SU-DHL-6 (cell line): ENCODE data around the gene LRRN3.

Source experiments
- H2AFZ ChIP-seq: fragments of 200-600 bp; sonication (generic); 2 replicates; pipeline ENCODE4 v1.6.1; 2014; ENCODE audit warnings: low read depth, mild to moderate bottlenecking, moderate library complexity, mixed read lengths, antibody characterized with exemption, low read length; ENCODE audit not compliant: severe bottlenecking
- H3F3A ChIP-seq: fragments of 200-600 bp; shearing (Covaris generic); 2 replicates; pipeline ENCODE4 v1.6.0; 2016; ENCODE audit warnings: antibody characterized with exemption, mild to moderate bottlenecking; ENCODE audit not compliant: insufficient read depth
- H3K27ac ChIP-seq: fragments of 200-600 bp; sonication (generic); 2 replicates; pipeline ENCODE4 v1.5.1; 2016; ENCODE audit warnings: low read depth, mild to moderate bottlenecking, low read length, moderate library complexity, mixed read lengths
- H3K27me3 ChIP-seq: fragments of 200-600 bp; sonication (generic), shearing (Covaris generic); 2 replicates; pipeline ENCODE4 v1.6.0; 2014; ENCODE audit warnings: mild to moderate bottlenecking, low read length
- H3K36me3 ChIP-seq: fragments of 200-600 bp; sonication (generic); 2 replicates; pipeline ENCODE4 v1.6.1; 2014; ENCODE audit warnings: mild to moderate bottlenecking, low read length, mixed read lengths
- H3K4me2 ChIP-seq: fragments of 300-600, 200-600 bp; shearing (Covaris generic), sonication (generic); 2 replicates; pipeline ENCODE4 v1.6.0; 2014; ENCODE audit warnings: low read length, low read depth, mild to moderate bottlenecking; ENCODE audit not compliant: poor library complexity, severe bottlenecking
- H3K4me3 ChIP-seq: fragments of 200-600 bp; sonication (generic); 2 replicates; pipeline ENCODE4 v1.5.1; 2014; ENCODE audit warnings: antibody characterized with exemption, low read length, mild to moderate bottlenecking, mixed read lengths; ENCODE audit not compliant: insufficient read depth, poor library complexity, severe bottlenecking
- H3K79me2 ChIP-seq: fragments of 200-600 bp; sonication (generic); 2 replicates; pipeline ENCODE4 v1.6.1; 2014; ENCODE audit warnings: mild to moderate bottlenecking, low read length, moderate library complexity; ENCODE audit not compliant: insufficient read depth
- H3K9ac ChIP-seq: fragments of 200-600 bp; sonication (generic); 2 replicates; pipeline ENCODE4 v1.7.0; 2014; ENCODE audit warnings: mild to moderate bottlenecking, low read length
- H3K9me2 ChIP-seq: fragments of 200-600 bp; sonication (generic); replicated peaks from 2 replicates; pipeline ENCODE4 v1.6.1; 2014; ENCODE audit warnings: low read length; ENCODE audit not compliant: insufficient read depth
- H3K9me3 ChIP-seq: fragments of 200-600 bp; sonication (generic); 2 replicates; pipeline ENCODE4 v1.6.1; 2014; ENCODE audit warnings: low read length, mixed read lengths; ENCODE audit not compliant: insufficient read depth
- H4K20me1 ChIP-seq: fragments of 200-600 bp; sonication (generic); 2 replicates; pipeline ENCODE4 v1.6.1; 2014; ENCODE audit warnings: low read depth, mild to moderate bottlenecking, antibody characterized with exemption, low read length, moderate library complexity, mixed read lengths
- CTCF ChIP-seq: fragments of 200-600 bp; sonication (generic); IDR thresholded peaks from one replicate; pipeline ENCODE4 v1.5.1; 2017; ENCODE audit warnings: antibody characterized with exemption, mild to moderate bottlenecking, low read length, moderate library complexity; ENCODE audit not compliant: insufficient read depth, poor library complexity, severe bottlenecking
- EZH2phosphoT487 ChIP-seq: fragments of 200-600 bp; sonication (generic), shearing (Covaris generic); conservative IDR thresholded peaks from 2 replicates; pipeline ENCODE4 v1.6.1; 2018; ENCODE audit warnings: mild to moderate bottlenecking, antibody characterized with exemption, low read length, moderate library complexity, mixed read lengths

Gene LRRN3

GRCh38 chr7:111112439-111112838 is 21.5 kb downstream of the LRRN3 start:
- no peak overlapping the region for H3K27ac ChIP-seq
- no peak overlapping the region for H3K4me3 ChIP-seq
- no peaks in the 10 kb centered on the region for H3K9me3 ChIP-seq
- H3F3A ChIP-seq, result peaks cover 2% of the 10 kb centered on the region; the same call in 1 of the 2 replicates
- H3K79me2 ChIP-seq, result no peaks in the 10 kb centered on the region; the same call in none of the 2 replicates
- no peak overlapping the region for H3K4me2 ChIP-seq
- no peaks in the 10 kb centered on the region for H3K9me2 ChIP-seq
- H3K36me3 ChIP-seq, result peaks cover 14% of the 10 kb centered on the region; the same call in 1 of the 2 replicates
- no peak overlapping the region for H3K9ac ChIP-seq
- no peak for TF ChIP-seq CTCF
- no peak for TF ChIP-seq EZH2phosphoT487
- no peak overlapping the region for H2AFZ ChIP-seq
- no peaks in the 10 kb centered on the region for H3K27me3 ChIP-seq
- no peaks in the 10 kb centered on the region for H4K20me1 ChIP-seq

GRCh38 chr7:111113263-111114017 is 22.5 kb downstream of the LRRN3 start:
- Histone ChIP-seq H3F3A (no peaks in the 10 kb centered on the region; the same call in 1 of the 2 replicates), H3K79me2 (no peaks in the 10 kb centered on the region; the same call in 1 of the 2 replicates), H3K36me3 (peaks cover 17% of the 10 kb centered on the region; the same call in 1 of the 2 replicates), H2AFZ (no peak overlapping the region), H3K9me2 (no peaks in the 10 kb centered on the region), H3K27me3 (no peaks in the 10 kb centered on the region), H3K4me2 (no peak overlapping the region), H3K4me3 (no peak overlapping the region), H4K20me1 (no peaks in the 10 kb centered on the region), H3K9ac (no peak overlapping the region), H3K27ac (no peak overlapping the region), H3K9me3 (no peaks in the 10 kb centered on the region)
- TF ChIP-seq CTCF (no peak), EZH2phosphoT487 (no peak)

- H3F3A ChIP-seq, result no peaks in the 10 kb centered on the region; the same call in 1 of the 2 replicates
- H3K4me2 ChIP-seq, result no peak overlapping the region
- H3K27ac ChIP-seq, result no peak overlapping the region
- H3K9ac ChIP-seq, result no peak overlapping the region
- H3K79me2 ChIP-seq, result peaks cover 5% of the 10 kb centered on the region; the same call in 1 of the 2 replicates
- no peak overlapping the region for H3K4me3 ChIP-seq
- H3K36me3 ChIP-seq, result peaks cover 13% of the 10 kb centered on the region; the same call in 1 of the 2 replicates
- no peaks in the 10 kb centered on the region for H3K9me2 ChIP-seq
- H3K9me3 ChIP-seq, result no peaks in the 10 kb centered on the region
- no peak overlapping the region for H2AFZ ChIP-seq
- TF ChIP-seq EZH2phosphoT487, result no peak
- no peak for TF ChIP-seq CTCF
- H3K27me3 ChIP-seq, result no peaks in the 10 kb centered on the region
- no peaks in the 10 kb centered on the region for H4K20me1 ChIP-seq
These were observed 25.0 kb downstream of the LRRN3 start for GRCh38 chr7:111115966-111116365.
